Karpas-422 (cell line): ENCODE results near the gene AGAP1. TPM values are rescaled to one million over a fixed set of nuclear protein-coding genes. Genes with fewer than 3 reads are reported as not detected.

Source experiments
- DNase-seq: peaks from one replicate; pipeline ENCODE4 v3.0.0-alpha.2; 2015
- H2AFZ ChIP-seq: fragments of 200-600 bp; sonication (generic); 2 replicates; pipeline ENCODE4 v1.6.1; 2014; ENCODE audit warnings: antibody characterized with exemption, low read length, mixed read lengths
- H3K27ac ChIP-seq: fragments of 200-600 bp; sonication (generic); 2 replicates; pipeline ENCODE4 v1.5.1; 2014; ENCODE audit warnings: mild to moderate bottlenecking, low read length, moderate library complexity
- H3K27me3 ChIP-seq: fragments of 200-600 bp; sonication (generic); 2 replicates; pipeline ENCODE4 v1.6.1; 2014; ENCODE audit warnings: low read length, mixed read lengths
- H3K36me3 ChIP-seq: fragments of 200-600 bp; sonication (generic); 2 replicates; pipeline ENCODE4 v1.6.1; 2014; ENCODE audit warnings: low read length, mixed read lengths; ENCODE audit not compliant: insufficient read depth
- H3K4me1 ChIP-seq: fragments of 200-600 bp; sonication (generic); 2 replicates; pipeline ENCODE4 v1.6.1; 2014; ENCODE audit warnings: mild to moderate bottlenecking, low read length, mixed read lengths
- H3K4me2 ChIP-seq: fragments of 200-600 bp; sonication (generic); 2 replicates; pipeline ENCODE4 v1.6.1; 2014; ENCODE audit warnings: low read length, low read depth, mild to moderate bottlenecking; ENCODE audit not compliant: poor library complexity, severe bottlenecking
- H3K4me3 ChIP-seq: fragments of 200-600 bp; sonication (generic); 2 replicates; pipeline ENCODE4 v1.5.1; 2014; ENCODE audit warnings: mild to moderate bottlenecking, antibody characterized with exemption, low read length, mixed read lengths
- H3K79me2 ChIP-seq: fragments of 200-600 bp; sonication (generic); 2 replicates; pipeline ENCODE4 v1.6.1; 2014; ENCODE audit warnings: mild to moderate bottlenecking, low read length, mixed read lengths
- H3K9ac ChIP-seq: fragments of 200-600 bp; sonication (generic); 2 replicates; pipeline ENCODE4 v1.6.0; 2014; ENCODE audit warnings: low read length
- H3K9me2 ChIP-seq: fragments of 200-600 bp; sonication (generic), shearing (Covaris generic); replicated peaks from 2 replicates; pipeline ENCODE4 v1.6.0; 2014; ENCODE audit warnings: mild to moderate bottlenecking, low read length, moderate library complexity; ENCODE audit not compliant: insufficient read depth
- H3K9me3 ChIP-seq: fragments of 300-700, 200-600 bp; sonication (generic); 2 replicates; pipeline ENCODE4 v1.6.1; 2014; ENCODE audit warnings: low read length, mixed read lengths
- H4K20me1 ChIP-seq: fragments of 200-600 bp; sonication (generic); 2 replicates; pipeline ENCODE4 v1.6.1; 2014; ENCODE audit warnings: mild to moderate bottlenecking, antibody characterized with exemption, low read length, low read depth; ENCODE audit not compliant: insufficient read depth
- total RNA-seq: library from RNA; depleted of rRNA; stranded (reverse); fragments of >200 nt; shearing (Covaris generic); gene quantifications from 2 replicates; pipeline ENCODE4 v1.2.3, GENCODE V29; 2014; ENCODE audit warnings: low replicate concordance

Gene AGAP1
- total RNA-seq, 1 experiment from 2014 or later: not detected

- Histone ChIP-seq H3K27me3 (no peaks in the 10 kb centered on the region), H2AFZ (no peak overlapping the region), H3K27ac (no peak overlapping the region), H3K4me2 (no peak overlapping the region), H4K20me1 (no peaks in the 10 kb centered on the region), H3K4me3 (no peak overlapping the region), H3K79me2 (no peaks in the 10 kb centered on the region), H3K9ac (no peak overlapping the region), H3K9me2 (no peaks in the 10 kb centered on the region), H3K36me3 (no peaks in the 10 kb centered on the region), H3K4me1 (no peaks in the 10 kb centered on the region), H3K9me3 (no peaks in the 10 kb centered on the region)
- DNase-seq: no peak
These were observed 157.8 kb downstream of the AGAP1 start for GRCh38 chr2:235651643-235652042.

DNA sequence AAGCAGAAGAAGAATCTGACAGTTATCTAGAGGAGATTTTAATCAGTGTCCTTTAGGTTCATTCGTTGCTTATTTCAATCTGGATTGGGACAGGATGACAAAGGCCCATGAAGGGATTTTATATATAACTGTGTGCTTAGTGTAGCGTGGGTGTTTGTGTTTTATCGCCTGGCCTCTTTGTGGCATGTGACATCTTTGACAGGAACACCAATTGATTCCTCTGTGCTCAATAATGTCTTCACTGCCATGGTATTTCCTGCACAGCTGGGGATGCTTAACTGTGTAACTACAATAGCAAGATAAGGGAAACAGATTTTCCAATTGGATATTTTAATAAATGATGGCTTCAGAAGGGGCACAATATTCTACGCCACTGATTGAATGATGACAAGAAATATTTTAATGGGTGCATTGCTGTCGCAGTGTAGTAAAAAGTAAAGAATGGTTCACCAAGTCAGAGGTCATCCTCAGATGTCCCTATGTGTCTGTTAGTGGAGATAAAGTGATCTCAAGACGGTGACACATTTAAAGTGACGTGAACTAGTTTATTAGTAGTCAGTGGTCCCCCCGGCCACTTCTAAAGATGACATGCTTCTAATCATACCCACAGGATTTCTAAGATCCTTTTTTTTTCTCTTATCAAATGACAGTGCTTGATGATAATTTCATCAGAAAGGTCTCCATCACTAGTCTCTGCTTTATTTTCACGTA lies 160.4 kb downstream of the AGAP1 start:
- Histone ChIP-seq H3K9me2 (no peaks in the 10 kb centered on the region), H4K20me1 (no peaks in the 10 kb centered on the region), H3K9ac (no peak overlapping the region), H3K27me3 (no peaks in the 10 kb centered on the region), H3K4me2 (no peak overlapping the region), H3K4me3 (no peak overlapping the region), H3K9me3 (no peaks in the 10 kb centered on the region), H3K36me3 (no peaks in the 10 kb centered on the region), H3K79me2 (no peaks in the 10 kb centered on the region), H2AFZ (no peak overlapping the region), H3K27ac (no peak overlapping the region), H3K4me1 (no peaks in the 10 kb centered on the region)
- no peak for DNase-seq

DNA sequence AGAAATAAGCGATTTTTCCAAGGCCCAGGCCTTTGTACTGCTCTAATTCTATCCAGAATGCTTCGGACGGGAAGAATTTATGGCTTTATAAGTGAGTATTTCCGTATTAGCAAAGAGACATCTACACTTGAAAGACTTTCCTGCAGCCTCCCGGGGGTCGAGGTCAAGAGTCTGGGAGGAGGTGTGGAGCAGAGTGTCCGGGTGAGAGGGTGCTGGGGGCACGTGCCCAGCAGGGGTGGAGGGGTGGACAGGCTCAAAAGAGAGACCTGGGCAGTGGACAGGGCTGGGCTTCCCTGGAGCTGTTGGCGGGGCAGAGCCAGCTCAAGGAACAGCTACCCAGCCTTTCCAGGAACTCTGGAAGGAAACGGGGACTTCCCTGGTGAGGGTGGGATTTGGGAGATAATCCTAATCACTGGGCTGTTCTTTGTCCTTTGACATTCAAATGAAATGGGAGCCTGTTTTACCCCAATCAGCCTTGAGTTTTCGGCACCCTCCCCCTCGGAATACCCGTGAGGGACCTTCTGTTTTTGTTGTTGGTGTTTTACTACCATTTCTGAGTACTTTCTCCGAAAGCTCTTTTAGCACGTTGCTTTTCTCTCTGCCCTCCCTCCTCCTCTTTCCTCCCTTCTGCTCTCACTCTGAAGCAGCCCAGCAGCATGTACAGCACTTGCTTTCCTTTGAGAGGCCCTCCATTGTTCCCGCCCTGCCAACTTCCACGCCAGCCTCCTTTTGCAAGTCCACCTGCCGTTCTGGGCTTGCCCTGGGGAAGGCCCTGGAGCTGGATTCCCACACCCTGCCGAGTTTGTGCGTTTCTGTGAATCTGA lies 164.7 kb downstream of the AGAP1 start:
- H3K9me3 ChIP-seq: no peaks in the 10 kb centered on the region
- no peak overlapping the region for H3K4me2 ChIP-seq
- H2AFZ ChIP-seq: no peak overlapping the region
- no peaks in the 10 kb centered on the region for H3K27me3 ChIP-seq
- no peak overlapping the region for H3K27ac ChIP-seq
- no peak overlapping the region for H3K4me3 ChIP-seq
- no peaks in the 10 kb centered on the region for H3K4me1 ChIP-seq
- no peaks in the 10 kb centered on the region for H4K20me1 ChIP-seq
- H3K9me2 ChIP-seq: no peaks in the 10 kb centered on the region
- DNase-seq: no peak
- no peaks in the 10 kb centered on the region for H3K79me2 ChIP-seq
- H3K9ac ChIP-seq: no peak overlapping the region
- no peaks in the 10 kb centered on the region for H3K36me3 ChIP-seq

DNA sequence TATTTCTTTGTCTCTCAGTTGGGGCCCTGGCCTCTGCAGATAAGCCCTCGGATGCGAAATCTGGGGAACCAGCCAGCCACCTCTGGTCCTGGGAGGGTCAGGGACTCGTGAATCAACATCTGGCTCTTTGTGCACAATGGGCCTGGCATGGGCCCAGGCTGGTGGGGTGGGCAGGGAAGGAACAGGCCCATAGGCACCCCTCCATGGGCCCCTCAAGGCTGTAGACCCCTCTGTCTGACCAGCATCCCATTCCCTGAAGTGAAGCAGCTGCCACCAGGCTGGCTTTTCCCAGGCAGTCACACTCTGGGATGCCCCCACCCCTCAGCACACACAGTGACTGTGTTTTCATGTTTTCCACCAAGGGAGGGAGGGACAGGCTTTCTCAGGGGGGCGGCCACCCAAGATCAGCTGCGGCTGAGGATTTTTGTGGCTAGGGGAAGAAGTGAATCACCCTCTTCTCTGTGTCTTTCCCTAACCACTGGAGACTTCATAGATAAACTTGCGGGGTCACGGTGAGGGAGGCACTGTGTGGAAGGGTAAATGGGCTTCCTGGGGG lies 166.0 kb downstream of the AGAP1 start:
- no peak for DNase-seq
- H3K79me2 ChIP-seq: no peaks in the 10 kb centered on the region

DNA sequence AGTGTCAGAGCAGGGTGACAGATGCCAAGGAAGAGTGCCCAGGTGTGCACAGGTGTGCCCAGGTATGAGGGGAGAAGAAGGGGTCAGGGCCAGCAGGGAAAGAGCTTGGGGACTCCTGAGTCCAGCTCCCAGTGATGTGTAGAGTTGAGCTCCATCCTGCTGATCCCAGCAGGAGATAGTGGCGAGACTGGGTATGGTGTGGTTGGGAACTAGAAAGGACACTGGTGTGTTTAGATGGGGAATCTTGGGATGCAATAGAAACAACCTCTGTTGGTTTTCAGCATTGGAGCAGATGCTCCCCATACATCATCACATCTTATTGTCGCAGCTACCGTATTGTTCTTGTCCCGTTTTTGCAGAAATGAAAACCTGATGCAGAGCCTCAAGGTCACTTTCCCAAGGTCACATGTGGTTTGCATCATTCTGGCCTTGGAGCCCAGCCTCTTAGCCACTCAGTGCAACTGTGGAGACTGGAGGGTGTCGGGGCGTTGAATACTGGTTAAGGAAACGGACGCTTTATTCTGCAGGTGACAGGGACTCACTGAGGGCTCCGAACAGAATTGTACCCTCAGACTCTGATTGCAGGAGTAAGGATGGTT lies 166.7 kb downstream of the AGAP1 start:
- no peaks in the 10 kb centered on the region for H3K4me1 ChIP-seq
- no peaks in the 10 kb centered on the region for H3K27me3 ChIP-seq
- DNase-seq: no peak
- H3K9ac ChIP-seq: no peak overlapping the region
- no peak overlapping the region for H3K4me2 ChIP-seq
- no peak overlapping the region for H3K4me3 ChIP-seq
- no peaks in the 10 kb centered on the region for H3K9me3 ChIP-seq
- H3K36me3 ChIP-seq: no peaks in the 10 kb centered on the region
- H3K27ac ChIP-seq: no peak overlapping the region
- H3K79me2 ChIP-seq: no peaks in the 10 kb centered on the region
- H2AFZ ChIP-seq: no peak overlapping the region
- no peaks in the 10 kb centered on the region for H3K9me2 ChIP-seq
- H4K20me1 ChIP-seq: no peaks in the 10 kb centered on the region

More for the DNA sequence above, 166.0 kb downstream of the AGAP1 start:
- no peak overlapping the region for H2AFZ ChIP-seq
- H3K27me3 ChIP-seq: no peaks in the 10 kb centered on the region
- H3K36me3 ChIP-seq: no peaks in the 10 kb centered on the region
- H3K4me3 ChIP-seq: no peak overlapping the region
- no peaks in the 10 kb centered on the region for H3K4me1 ChIP-seq
- H3K9ac ChIP-seq: no peak overlapping the region
- H3K27ac ChIP-seq: no peak overlapping the region
- H3K9me2 ChIP-seq: no peaks in the 10 kb centered on the region
- no peaks in the 10 kb centered on the region for H3K9me3 ChIP-seq
- H4K20me1 ChIP-seq: no peaks in the 10 kb centered on the region
- H3K4me2 ChIP-seq: no peak overlapping the region

DNA sequence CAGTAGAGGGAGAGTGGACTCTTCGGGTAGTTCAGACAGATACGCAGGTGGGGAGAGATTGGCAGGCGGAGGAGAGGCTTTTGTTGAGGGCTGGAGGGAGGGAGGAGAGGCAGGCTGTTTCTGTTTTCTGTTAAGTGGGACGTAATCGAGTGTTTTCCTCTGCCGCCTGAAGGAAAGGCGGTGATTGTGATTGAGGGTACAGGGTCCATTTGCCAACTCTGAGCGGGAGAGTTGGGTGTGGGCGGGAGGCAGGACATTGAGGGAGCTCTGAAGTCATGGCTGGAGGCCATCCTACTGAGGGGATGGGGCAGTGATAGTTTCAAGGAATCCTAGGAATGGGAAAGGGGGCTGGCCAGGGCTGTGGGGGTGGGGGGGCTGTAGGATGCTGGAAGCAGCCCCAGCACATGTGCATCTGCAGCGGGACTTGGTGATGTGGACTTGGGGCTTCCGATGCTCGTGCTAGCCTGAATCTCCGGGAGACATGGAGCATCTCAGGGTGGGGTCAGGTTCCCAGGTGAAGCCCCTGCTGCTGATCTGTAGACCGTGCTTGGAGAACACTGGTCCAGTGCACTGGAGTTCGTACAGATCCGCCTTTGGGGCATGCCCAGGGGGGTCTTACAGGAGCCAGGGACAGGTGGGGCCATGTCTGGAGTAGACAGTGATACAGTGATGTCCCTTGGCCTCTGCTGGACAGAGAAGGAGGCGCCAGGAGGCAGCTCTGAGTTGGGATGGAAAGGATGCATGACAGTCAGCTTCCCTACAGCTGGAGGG lies 167.5 kb downstream of the AGAP1 start:
- no peak overlapping the region for H3K4me3 ChIP-seq
- H3K27ac ChIP-seq: no peak overlapping the region
- no peaks in the 10 kb centered on the region for H3K9me2 ChIP-seq
- DNase-seq: no peak
- no peak overlapping the region for H3K9ac ChIP-seq
- H3K36me3 ChIP-seq: no peaks in the 10 kb centered on the region
- no peaks in the 10 kb centered on the region for H3K79me2 ChIP-seq
- no peak overlapping the region for H2AFZ ChIP-seq
- no peak overlapping the region for H3K4me2 ChIP-seq
- H3K27me3 ChIP-seq: no peaks in the 10 kb centered on the region
- no peaks in the 10 kb centered on the region for H3K4me1 ChIP-seq
- no peaks in the 10 kb centered on the region for H3K9me3 ChIP-seq
- H4K20me1 ChIP-seq: no peaks in the 10 kb centered on the region

- no peaks in the 10 kb centered on the region for H3K9me2 ChIP-seq
- no peaks in the 10 kb centered on the region for H3K27me3 ChIP-seq
- no peaks in the 10 kb centered on the region for H3K79me2 ChIP-seq
- H3K4me1 ChIP-seq: no peaks in the 10 kb centered on the region
- H3K4me3 ChIP-seq: no peak overlapping the region
- H3K36me3 ChIP-seq: no peaks in the 10 kb centered on the region
- no peak overlapping the region for H3K9ac ChIP-seq
- H3K9me3 ChIP-seq: no peaks in the 10 kb centered on the region
- no peak overlapping the region for H3K27ac ChIP-seq
- H2AFZ ChIP-seq: no peak overlapping the region
- H4K20me1 ChIP-seq: no peaks in the 10 kb centered on the region
- no peak for DNase-seq
- no peak overlapping the region for H3K4me2 ChIP-seq
These were observed 168.1 kb downstream of the AGAP1 start for GRCh38 chr2:235661952-235662351.
